Lung (tissue), 12 donors: Measurements from ENCODE around the gene ERCC6L2. TPM values are rescaled to one million over a fixed set of nuclear protein-coding genes. Genes with fewer than 3 reads are reported as not detected.

Experiments
- ATAC-seq: fragments of 200-7000 bp; cut with Tn5 transposase; one replicate; pipeline ENCODE4 v1.9.1; 2020; ENCODE audit warnings: moderate number of reproducible peaks; ENCODE audit not compliant: insufficient read depth, low FRiP score
- DNase-seq, 3 donors: peaks; one replicate each; pipeline ENCODE4 v3.0.0-alpha.2; 2013 to 2017
- H3K27ac ChIP-seq, 2 donors: one replicate each; pipeline ENCODE4 v1.5.1; 2013; ENCODE audit warnings: mild to moderate bottlenecking in 2 of 2, moderate library complexity in 2 of 2, control low read depth in 1 of 2, inconsistent platforms in 1 of 2, low read depth in 1 of 2, low read length in 1 of 2
- H3K27me3 ChIP-seq, 3 donors: one replicate each; pipeline ENCODE4 v1.5.1; 2013; ENCODE audit warnings: low read length in 2 of 3; ENCODE audit not compliant: control insufficient read depth in 3 of 3, insufficient read depth in 3 of 3
- H3K36me3 ChIP-seq, 4 donors: one replicate each; pipeline ENCODE4 v1.5.1; 2013; ENCODE audit warnings: low read length in 4 of 4, mild to moderate bottlenecking in 1 of 4, moderate library complexity in 1 of 4; ENCODE audit not compliant: control insufficient read depth in 4 of 4, insufficient read depth in 4 of 4
- H3K4me1 ChIP-seq, 5 donors: one replicate each; pipeline ENCODE4 v1.5.1; 2013; ENCODE audit warnings: low read length in 5 of 5, mild to moderate bottlenecking in 2 of 5, moderate library complexity in 1 of 5; ENCODE audit not compliant: control insufficient read depth in 5 of 5, insufficient read depth in 5 of 5
- H3K4me3 ChIP-seq: one replicate; pipeline ENCODE4 v1.5.1; 2013; ENCODE audit warnings: mild to moderate bottlenecking, control low read depth, moderate library complexity
- H3K9ac ChIP-seq, 2 donors: one replicate each; pipeline ENCODE4 v1.5.1; 2013; ENCODE audit warnings: low read length in 2 of 2, control low read depth in 1 of 2; ENCODE audit not compliant: insufficient read depth in 1 of 2
- H3K9me3 ChIP-seq, 4 donors: one replicate each; pipeline ENCODE4 v1.5.1; 2013; ENCODE audit warnings: low read length in 3 of 4, mild to moderate bottlenecking in 1 of 4, moderate library complexity in 1 of 4; ENCODE audit not compliant: control insufficient read depth in 4 of 4, insufficient read depth in 3 of 4
- CTCF ChIP-seq: IDR thresholded peaks from 2 replicates; pipeline ENCODE4 v1.5.1; 2012; ENCODE audit warnings: mild to moderate bottlenecking; ENCODE audit errors: control extremely low read depth, extremely low read depth
- WGBS, 2 donors: extraction: QIAGEN DNeasy Blood & Tissue Kit; methylation state at CpG; one replicate each; pipeline ENCODE4 v1.1.7; 2013; 5-methylcytosine and 5-hydroxymethylcytosine counted together
- polyA plus RNA-seq, 2 donors: library from polyadenylated mRNA; stranded (reverse); fragments of 200-250 nt; gene quantifications; one replicate each; pipeline ENCODE4 v1.2.1, GENCODE V29; 2013
- total RNA-seq, 2 donors: library from RNA; depleted of rRNA in 1 of 2; stranded (reverse); fragments of >200 nt in 1 of 2; gene quantifications; one replicate each; pipeline ENCODE4 v1.2.1, GENCODE V29; 2014 to 2021
- donor health status: control.
- donor health status: control.
- donor health status: Bipolar disorder and iron deficiency.
- donor health status: healthy.
- donor health status: DM: yes; HTN: yes; CAD: no.

The ERCC6L2 gene
- total and polyA plus RNA-seq, 4 donors, result 4.3 to 125 (median 24.5) TPM

DNA sequence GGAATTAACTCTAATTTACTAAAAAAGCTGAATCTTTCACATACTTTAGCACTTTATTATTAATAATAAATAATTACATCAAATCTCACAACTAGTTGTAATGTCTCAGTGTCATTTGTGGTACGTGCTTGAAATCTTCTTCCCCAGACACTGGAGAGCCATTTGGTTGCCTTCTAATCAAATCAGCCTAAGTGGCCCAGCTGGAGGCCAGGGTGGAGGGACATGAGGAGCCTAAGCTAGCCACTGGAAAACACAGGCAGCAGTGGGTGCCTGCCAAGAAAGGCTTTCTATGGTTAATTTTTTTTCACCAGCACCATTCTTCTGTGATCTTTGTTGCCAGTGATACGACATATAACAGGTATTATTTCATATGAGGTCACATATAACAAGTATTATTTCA is 117.0 kb downstream of the ERCC6L2 start:
- Histone ChIP-seq H3K27ac (no peak overlapping the region), H3K4me1 (peaks cover 0 to 14% (median 0%) of the 10 kb centered on the region in 5 donors), H3K4me3 (no peak overlapping the region), H3K36me3 (peaks cover 0 to 10% (median 4%) of the 10 kb centered on the region in 4 donors), H3K27me3 (no peaks in the 10 kb centered on the region), H3K9ac (no peak overlapping the region), H3K9me3 (peaks cover 0 to 2% (median 0%) of the 10 kb centered on the region in 4 donors)
- 95 to 97% methylated on average over 2 of the region's 2 CpGs for WGBS, 2 donors
- DNase-seq, result no peak
- no peak for TF ChIP-seq CTCF
- no peak for ATAC-seq

- no peaks in the 10 kb centered on the region for H3K27me3 ChIP-seq
- no peak overlapping the region for H3K9ac ChIP-seq
- no peaks in the 10 kb centered on the region for H3K9me3 ChIP-seq
- DNase-seq (no peak), ATAC-seq (no peak)
- H3K27ac ChIP-seq, result no peak overlapping the region
- WGBS, 2 donors, result 98% methylated on average over 3 of the region's 3 CpGs
- peaks cover 0 to 14% (median 0%) of the 10 kb centered on the region in 5 donors for H3K4me1 ChIP-seq
- no peak for TF ChIP-seq CTCF
- H3K36me3 ChIP-seq, result peaks cover 0 to 9% (median 4%) of the 10 kb centered on the region in 4 donors
- H3K4me3 ChIP-seq, result no peak overlapping the region
Measured at GRCh38 chr9:95993337-95993736, 117.8 kb downstream of the ERCC6L2 start.

DNA sequence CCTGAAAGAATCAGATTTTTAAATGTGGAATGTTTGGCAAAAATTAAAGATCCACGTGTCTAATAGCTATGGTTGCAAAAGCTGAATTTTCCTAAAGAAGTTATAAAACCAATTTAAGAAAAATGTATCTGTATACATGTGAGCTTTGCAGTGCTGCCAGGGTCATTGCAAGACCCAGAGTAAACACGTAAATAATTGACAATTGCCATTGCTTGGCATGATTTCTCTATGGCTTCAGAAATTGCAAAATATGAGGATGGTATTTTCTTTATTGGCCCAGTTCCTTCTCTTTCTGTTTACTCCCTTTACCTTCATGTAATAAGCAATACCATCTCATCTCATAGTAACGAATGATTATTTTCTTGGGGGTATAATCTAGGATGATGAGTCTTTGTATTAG is 123.9 kb downstream of the ERCC6L2 start:
- TF ChIP-seq CTCF, result no peak
- Histone ChIP-seq H3K4me3 (no peak overlapping the region), H3K4me1 (no peaks in the 10 kb centered on the region), H3K9me3 (peaks cover 0 to 4% (median 0%) of the 10 kb centered on the region in 4 donors), H3K27ac (no peak overlapping the region), H3K9ac (no peak overlapping the region), H3K27me3 (no peaks in the 10 kb centered on the region), H3K36me3 (peaks cover 0 to 11% (median under 1%) of the 10 kb centered on the region in 4 donors)
- ATAC-seq, result no peak
- WGBS, 2 donors, result 95% methylated on average over 3 of the region's 3 CpGs
- no peak for DNase-seq

DNA sequence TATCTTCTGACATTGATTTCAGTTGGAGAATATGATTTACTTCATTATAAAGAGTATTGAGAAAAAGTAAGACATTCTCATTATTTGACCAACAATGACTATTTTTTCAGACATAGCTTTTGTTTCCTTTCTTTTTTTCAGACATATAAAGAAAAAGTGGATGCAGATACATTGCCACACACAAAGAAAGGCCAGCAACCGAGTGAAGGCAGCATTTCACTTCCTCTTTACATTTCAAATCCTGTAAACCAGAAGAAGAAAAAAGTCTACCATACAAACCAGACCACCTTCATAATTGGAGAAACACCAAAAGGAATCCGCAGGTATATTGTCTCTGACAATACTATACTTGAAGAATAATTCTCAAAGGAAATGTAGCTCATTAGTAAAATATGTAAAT is 128.9 kb downstream of the ERCC6L2 start:
- H3K4me3 ChIP-seq, result no peak overlapping the region
- H3K4me1 ChIP-seq, result peaks cover 0 to 2% (median 0%) of the 10 kb centered on the region in 5 donors
- H3K27me3 ChIP-seq, result no peaks in the 10 kb centered on the region
- H3K36me3 ChIP-seq, result peaks cover 2 to 26% (median 21%) of the 10 kb centered on the region in 4 donors
- TF ChIP-seq CTCF, result no peak
- no peak for DNase-seq
- H3K27ac ChIP-seq, result no peak overlapping the region
- H3K9me3 ChIP-seq, result peaks cover 0 to 4% (median 0%) of the 10 kb centered on the region in 4 donors
- 69 to 86% methylated on average over 2 of the region's 2 CpGs for WGBS, 2 donors
- no peak for ATAC-seq
- no peak overlapping the region for H3K9ac ChIP-seq
